Measurements from ENCODE around the gene LUC7L.
"Not testable (repeated sequence)": the region's sequence is repeated elsewhere in the genome, so short reads cannot be mapped to it uniquely, and the experiment has no call there.

- TF ChIP-seq CTCF, EP300 (IDR thresholded peaks at IDR 0.05): not testable (repeated sequence)
Observed at GRCh38 chr16:163139-163538, 66.1 kb downstream of the LUC7L start.
